Activated CD4-positive, alpha-beta T cell treated with anti-CD3 and anti-CD28 coated beads, Interleukin-2, amount 50 U/mL, for 16 hours (primary cell): ENCODE measurements around the gene SPAG6.
A peak's percentile ranks its signal among the peaks of the same experiment; 100 is the strongest.
"Not testable (repeated sequence)": the region's sequence is repeated elsewhere in the genome, so short reads cannot be mapped to it uniquely, and the experiment has no call there.

Source experiments
- DNase-seq: peaks from one replicate; pipeline ENCODE4 v3.0.0-alpha.2; 2020

The SPAG6 gene

GRCh38 chr10:22342421-22342820 is 2.9 kb upstream of the SPAG6 start:
- no peak for DNase-seq

GRCh38 chr10:22343731-22344130 is 1.6 kb upstream of the SPAG6 start:
- DNase-seq, result no peak

GRCh38 chr10:22344249-22344648 is 1.0 kb upstream of the SPAG6 start:
- DNase-seq, result no peak

GRCh38 chr10:22344781-22345300 is 455 bp upstream of the SPAG6 start:
- no peak for DNase-seq

- no peak for DNase-seq
Measured at GRCh38 chr10:22346096-22346661, 883 bp downstream of the SPAG6 start.

- no peak for DNase-seq
Measured at GRCh38 chr10:22349755-22350154, 4.5 kb downstream of the SPAG6 start.

- DNase-seq, result no peak
Measured at GRCh38 chr10:22351131-22351703, 5.9 kb downstream of the SPAG6 start.

GRCh38 chr10:22356324-22356873 is 11.1 kb downstream of the SPAG6 start:
- no peak for DNase-seq

GRCh38 chr10:22357770-22358169 is 12.5 kb downstream of the SPAG6 start:
- not testable (repeated sequence) for DNase-seq

- peak; percentile 33 for DNase-seq
Measured at GRCh38 chr10:22363305-22363704, 18.0 kb downstream of the SPAG6 start.

- DNase-seq, result no peak
Measured at GRCh38 chr10:22364407-22365140, 19.3 kb downstream of the SPAG6 start.

GRCh38 chr10:22365233-22365632 is 19.9 kb downstream of the SPAG6 start:
- DNase-seq, result no peak

GRCh38 chr10:22365644-22366434 is 20.5 kb downstream of the SPAG6 start:
- no peak for DNase-seq

GRCh38 chr10:22366435-22366703 is 21.1 kb downstream of the SPAG6 start:
- DNase-seq, result no peak

- DNase-seq, result no peak
Measured at GRCh38 chr10:22366771-22367170, 21.5 kb downstream of the SPAG6 start.

GRCh38 chr10:22367471-22367870 is 22.2 kb downstream of the SPAG6 start:
- DNase-seq, result peak; percentile 41

GRCh38 chr10:22368402-22368801 is 23.1 kb downstream of the SPAG6 start:
- no peak for DNase-seq

GRCh38 chr10:22368981-22369380 is 23.7 kb downstream of the SPAG6 start:
- DNase-seq, result no peak

GRCh38 chr10:22369434-22370072 is 24.3 kb downstream of the SPAG6 start:
- peak; percentile 46 for DNase-seq

GRCh38 chr10:22370320-22370719 is 25.0 kb downstream of the SPAG6 start:
- no peak for DNase-seq

- no peak for DNase-seq
Measured at GRCh38 chr10:22372298-22372697, 27.0 kb downstream of the SPAG6 start.

GRCh38 chr10:22372917-22373316 is 27.6 kb downstream of the SPAG6 start:
- no peak for DNase-seq
